HG03175 (cell line): ENCODE results near the gene MFAP3.
"Not testable (repeated sequence)": the region's sequence is repeated elsewhere in the genome, so short reads cannot be mapped to it uniquely, and the experiment has no call there.

Experiments
- ATAC-seq: cut with Tn5 transposase; IDR thresholded peaks from one replicate; pipeline ENCODE4 v1.9.1; 2021; ENCODE audit warnings: mild to moderate bottlenecking, moderate library complexity; ENCODE audit not compliant: unreplicated experiment

Gene MFAP3

DNA sequence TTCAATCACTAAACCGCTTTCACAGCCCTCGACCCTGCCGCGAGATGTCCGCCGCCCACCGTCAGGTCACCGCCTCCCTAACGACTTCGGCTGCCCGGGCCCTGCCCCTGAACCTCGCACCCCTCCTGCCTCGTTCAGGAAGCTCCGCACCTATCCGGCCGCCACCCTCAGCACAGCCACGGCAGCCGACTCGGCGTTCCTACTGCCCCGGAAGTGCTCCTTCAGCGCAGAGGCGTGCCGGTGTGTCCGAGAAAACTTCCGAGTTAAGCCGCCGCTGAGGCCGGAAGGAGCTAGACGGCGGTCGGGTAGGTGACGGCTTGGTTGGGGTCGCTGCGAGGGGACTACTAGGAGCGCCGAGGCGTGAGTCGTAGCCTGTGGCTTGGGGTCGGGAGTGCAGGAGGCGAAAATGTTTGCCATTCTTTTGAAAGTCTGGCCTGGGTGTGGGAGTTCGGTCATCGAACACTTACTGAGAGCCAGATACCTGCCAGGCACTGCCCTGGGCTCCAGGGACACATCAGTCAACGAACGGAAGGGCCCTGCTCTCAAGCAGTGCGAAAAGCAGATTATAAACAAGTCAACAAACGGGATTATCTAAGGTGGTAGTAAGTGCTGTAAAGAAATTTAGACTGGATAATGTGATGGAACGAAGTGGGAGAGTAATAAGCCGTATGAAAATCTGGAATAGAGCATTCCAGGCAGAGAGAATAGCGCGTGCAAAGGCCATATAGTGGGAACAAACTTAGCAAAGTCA lies at the start of gene MFAP3, which contains the start of gene FAM114A2:
Gene MFAP3 (plus strand): TSS at position 261 of the 751 bp plus-strand sequence. CDS start 10,756 bp downstream, outside the sequence.
Gene FAM114A2 (minus strand): TSS at position 204 of the 751 bp plus-strand sequence. CDS start 3,957 bp downstream, outside the sequence.
- ATAC-seq: peak; percentile 98

- no peak for ATAC-seq
These were observed 47.6 kb upstream of the MFAP3 start for GRCh38 chr5:153991168-153991567.

DNA sequence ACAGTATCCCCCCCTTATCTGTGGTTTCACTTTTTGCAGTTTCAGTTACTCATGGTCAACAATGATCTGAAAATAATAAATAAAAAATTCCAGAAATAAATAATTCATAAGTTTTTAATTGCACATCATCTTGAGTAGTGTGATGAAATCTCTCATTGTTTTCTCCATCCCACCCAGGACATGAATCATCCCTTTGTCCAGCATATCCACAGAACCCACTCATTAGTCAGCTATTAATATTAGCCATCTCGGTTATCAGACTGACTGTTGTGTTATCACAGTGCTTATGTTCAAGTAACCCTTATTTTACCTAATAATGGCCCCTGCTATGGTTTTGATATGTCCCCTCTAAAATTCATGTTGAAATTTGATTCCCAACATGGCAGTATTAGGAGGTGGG lies 40.8 kb upstream of the MFAP3 start:
- ATAC-seq: no peak

- ATAC-seq: no peak
These were observed 40.0 kb upstream of the MFAP3 start for GRCh38 chr5:153998768-153999167.

DNA sequence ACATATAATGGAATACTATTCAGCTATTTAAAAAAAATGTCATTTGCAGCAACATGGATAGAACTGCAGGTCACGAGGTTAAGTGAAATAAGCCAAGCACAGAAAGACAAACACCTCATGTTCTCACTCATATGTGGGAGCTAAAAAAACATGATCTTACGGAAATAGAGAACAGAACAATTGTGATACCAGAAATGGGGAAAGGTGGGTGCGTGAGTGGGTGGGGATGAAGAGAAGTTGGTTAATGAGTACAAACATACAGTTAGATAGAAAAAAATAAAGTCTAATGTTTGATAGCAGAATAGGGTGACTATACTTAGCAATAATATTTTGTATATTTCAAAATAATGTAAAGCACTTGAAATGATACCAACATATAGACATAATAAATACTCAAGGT lies 38.8 kb upstream of the MFAP3 start:
- no peak for ATAC-seq

DNA sequence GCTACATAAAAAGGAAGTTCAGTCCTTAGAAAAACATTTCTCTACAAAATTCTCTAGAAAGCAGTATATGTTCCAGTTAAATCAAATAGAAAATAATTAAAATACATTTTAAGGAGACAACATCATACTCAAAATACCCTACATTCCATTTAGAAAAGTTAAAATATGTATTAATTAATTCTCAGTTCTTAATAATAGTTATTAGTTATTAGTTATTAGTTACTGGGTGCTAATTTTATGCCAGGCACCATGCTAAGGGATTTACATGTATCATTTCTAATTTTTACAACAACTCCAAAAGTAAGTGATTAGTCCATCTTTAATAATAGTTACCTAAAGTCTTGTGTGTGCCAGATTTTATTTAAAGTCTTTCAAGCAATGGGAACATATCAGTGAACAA lies 38.1 kb upstream of the MFAP3 start:
- ATAC-seq: no peak

- ATAC-seq: no peak
These were observed 36.7 kb upstream of the MFAP3 start for GRCh38 chr5:154002093-154002492.

DNA sequence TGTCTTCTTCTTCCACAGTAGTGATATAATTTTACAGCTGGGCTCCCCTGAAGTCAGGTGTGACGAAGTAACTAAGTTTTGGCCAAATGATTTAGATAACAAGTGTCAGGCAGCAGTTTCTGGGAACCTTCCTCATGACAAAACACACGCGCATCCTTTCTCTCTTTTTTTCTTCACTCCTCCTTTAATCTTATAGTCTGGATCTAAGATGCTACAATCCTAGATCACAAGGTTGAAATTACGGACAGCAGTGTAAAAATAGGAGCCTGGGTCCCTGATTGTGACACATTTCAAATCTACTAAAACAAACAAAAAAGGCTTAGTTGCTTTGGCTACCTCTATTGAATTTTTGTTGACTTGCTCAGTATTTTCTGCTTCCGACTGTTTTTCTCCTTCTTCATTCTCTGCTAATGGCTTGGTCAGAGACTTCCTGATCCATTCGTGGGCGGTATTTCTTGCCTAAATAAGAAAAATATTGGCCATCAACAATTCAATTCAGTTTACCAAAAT lies 36.2 kb upstream of the MFAP3 start:
- no peak for ATAC-seq

- no peak for ATAC-seq
These were observed 33.1 kb upstream of the MFAP3 start for GRCh38 chr5:154005648-154006047.

DNA sequence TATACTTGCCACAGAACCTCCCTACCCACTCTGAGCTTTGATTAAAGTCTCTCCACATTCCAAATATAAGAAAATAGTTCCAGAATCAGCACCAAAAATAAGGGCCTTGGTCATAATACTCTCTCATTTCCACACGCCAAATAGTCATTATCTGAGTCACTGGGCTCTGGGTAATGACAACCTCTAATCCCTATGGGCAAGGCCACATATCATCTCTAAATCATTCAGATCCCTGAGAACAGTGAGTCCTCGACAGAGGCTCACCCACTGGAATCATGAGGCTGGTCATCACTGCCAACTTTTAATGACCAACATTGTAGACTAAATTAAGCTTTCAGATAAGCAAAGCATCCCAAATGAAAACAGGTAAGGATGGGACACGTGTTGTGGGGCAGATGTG lies 28.1 kb upstream of the MFAP3 start:
- ATAC-seq: no peak

DNA sequence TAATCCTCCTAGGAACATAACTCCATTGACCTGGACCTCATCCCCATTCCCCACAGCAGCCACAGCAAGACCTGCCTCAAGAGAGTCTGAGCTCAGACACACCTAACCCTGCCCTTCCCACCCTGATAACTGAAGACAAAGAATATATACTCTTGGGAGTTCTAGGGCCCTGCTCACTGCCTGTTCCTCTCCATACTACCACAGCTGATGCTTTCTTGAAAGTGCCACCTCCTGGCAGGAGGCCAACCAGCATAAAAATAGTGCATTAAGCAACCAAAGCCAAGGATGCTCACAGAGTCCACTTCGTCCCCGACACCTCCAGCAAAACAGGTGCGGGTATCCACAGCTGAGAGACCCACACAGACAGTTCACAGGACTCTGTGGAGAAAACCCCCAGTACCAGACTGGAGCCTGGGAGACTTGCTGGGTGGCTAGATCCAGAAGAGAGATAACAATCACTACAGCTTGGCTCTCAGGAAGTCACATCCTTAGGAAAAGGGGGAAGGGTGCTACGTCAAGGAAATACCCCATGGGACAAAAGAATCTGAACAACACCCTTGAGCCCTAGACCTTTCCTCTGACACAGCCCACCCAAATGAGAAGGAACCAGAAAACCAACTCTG lies 23.6 kb upstream of the MFAP3 start:
- no peak for ATAC-seq

GRCh38 chr5:154018919-154019318 lies 19.8 kb upstream of the MFAP3 start:
- not testable (repeated sequence) for ATAC-seq

GRCh38 chr5:154025951-154026350 lies 12.8 kb upstream of the MFAP3 start:
- ATAC-seq: no peak

DNA sequence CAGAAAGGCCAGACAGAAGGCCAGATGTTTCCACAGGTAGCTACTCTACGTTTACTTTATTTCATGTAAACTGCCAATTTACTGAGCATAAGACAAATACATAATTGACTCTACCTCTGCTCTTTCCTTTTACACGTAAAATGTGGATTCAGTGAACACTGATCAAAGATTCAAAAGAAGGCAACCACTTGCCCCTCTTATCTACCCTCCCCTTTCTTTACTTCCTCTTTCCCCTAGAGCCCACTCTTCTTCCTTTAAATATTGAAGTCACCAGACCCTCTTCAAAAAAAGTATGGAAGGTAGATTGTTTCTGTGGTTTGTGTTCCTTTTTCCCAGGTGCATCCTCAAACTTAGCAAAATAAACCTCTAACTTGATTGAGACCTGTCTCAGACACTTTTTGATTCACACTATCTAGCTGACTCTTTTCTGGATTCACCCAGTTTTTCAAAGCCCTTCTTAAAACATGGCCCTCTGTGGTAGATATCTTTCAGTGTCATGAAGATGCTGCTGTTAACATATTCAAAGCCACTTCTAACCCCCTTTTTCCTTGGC lies 6.8 kb upstream of the MFAP3 start:
- no peak for ATAC-seq

DNA sequence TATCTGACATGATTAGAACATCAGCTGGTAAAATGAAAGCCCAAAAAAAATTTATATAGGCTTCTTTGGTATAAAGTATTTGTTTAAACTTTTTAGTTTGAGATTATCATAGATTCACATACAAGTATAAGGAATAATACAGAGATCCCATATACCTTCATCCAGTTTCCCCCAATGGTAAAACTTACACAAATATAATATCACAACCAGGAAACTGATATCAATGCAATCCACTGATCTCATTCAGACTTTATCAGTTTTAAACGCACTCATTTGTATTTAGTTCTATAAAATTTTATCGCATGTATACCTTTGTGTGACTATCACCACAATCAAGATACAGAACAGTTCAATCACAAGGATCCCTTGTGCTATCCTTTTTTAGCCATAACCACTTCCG lies 3.8 kb upstream of the MFAP3 start:
- ATAC-seq: no peak

DNA sequence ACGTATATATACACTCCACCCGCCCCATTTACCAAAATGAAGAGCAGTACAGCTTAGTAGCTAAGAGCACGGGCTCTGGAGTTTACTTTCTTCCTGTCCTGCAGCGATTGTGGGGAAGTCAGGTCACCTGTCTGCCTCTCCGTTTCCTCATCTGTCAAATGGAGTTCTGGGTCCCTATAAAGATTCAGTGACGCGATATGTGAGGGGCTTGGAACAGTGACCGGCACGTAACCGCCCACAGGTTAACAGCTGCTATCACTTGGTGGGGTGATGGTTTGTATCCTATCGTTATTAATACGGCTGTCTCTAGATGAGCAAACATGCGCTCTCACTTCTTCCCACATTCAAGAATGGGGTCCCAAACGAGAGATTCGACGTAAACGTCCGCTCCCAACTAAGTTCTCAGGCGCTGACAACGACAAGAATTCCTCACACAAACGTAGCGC lies 483 bp upstream of the MFAP3 start:
- ATAC-seq: peak; percentile 49

DNA sequence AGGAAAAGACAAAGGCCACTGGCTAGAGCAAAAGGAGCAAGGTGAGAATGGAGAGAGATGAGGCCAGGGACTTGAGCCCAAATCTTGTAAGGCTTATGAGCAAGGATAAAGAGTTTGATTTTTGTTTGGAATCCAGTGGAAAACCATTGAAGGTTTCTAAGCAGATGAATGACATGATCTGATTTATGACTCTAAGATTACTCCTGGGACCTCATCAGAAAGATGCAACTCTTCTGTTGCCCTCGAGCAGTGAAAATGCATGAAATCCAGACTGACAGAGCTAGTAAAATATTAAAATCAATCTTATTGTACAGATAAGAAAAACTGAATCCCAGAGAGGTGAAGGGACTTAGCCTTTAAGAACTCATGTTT lies 677 bp downstream of the MFAP3 start:
- no peak for ATAC-seq

GRCh38 chr5:154042766-154043165 lies 4.0 kb downstream of the MFAP3 start:
- no peak for ATAC-seq

DNA sequence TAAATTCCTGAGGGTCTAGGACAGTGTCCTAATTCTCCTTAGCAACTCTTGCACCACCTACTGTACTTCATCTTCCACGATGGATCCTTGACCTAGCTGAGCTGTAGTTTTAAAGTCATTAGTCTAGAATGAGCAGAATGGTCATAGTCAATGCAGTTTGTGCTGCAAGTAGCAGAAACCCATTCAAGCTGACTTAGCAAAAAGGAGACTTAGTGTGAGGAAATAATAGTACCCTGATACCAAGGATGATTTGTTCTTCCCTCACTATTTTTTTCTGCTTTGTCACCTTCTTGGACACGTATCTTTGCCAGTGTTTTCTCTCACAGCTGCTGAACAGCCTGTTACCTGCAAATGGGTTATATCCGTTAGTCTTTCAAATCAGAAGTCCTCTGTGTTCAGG lies 5.3 kb downstream of the MFAP3 start:
- no peak for ATAC-seq

- ATAC-seq: no peak
These were observed 5.8 kb downstream of the MFAP3 start for GRCh38 chr5:154044581-154044980.

DNA sequence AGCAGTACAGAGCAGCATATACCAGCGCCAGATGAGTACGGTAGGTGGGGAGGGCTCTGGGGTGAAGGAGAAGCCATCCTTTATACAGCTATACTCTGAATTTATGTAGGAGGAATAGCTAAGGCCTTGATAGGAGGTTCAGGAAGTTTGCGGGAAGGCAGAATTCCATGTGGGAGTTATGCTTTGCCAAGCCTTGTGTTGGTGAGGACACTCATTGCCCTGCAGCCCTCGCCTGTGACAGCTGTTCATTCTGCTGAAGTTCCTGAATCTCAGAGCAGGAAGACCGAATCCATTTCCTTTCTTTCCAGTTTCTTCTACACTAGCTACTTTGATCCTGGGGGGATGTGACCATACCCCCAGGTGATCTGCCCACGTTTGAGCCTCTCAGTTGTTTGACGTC lies 7.7 kb downstream of the MFAP3 start:
- no peak for ATAC-seq

GRCh38 chr5:154047324-154047723 lies 8.6 kb downstream of the MFAP3 start:
- ATAC-seq: peak; percentile 50
